Hematopoietic multipotent progenitor cell treated with erythropoietin and hydrocortisone succinate and interleukin-3 and kit ligand, for 15 days (in vitro differentiated cells): ENCODE data around the gene RAB23.

Experiments
- DNase-seq: peaks from one replicate; pipeline ENCODE4 v3.0.0-alpha.2; 2015; ENCODE audit warnings: low spot score

The RAB23 gene

DNA sequence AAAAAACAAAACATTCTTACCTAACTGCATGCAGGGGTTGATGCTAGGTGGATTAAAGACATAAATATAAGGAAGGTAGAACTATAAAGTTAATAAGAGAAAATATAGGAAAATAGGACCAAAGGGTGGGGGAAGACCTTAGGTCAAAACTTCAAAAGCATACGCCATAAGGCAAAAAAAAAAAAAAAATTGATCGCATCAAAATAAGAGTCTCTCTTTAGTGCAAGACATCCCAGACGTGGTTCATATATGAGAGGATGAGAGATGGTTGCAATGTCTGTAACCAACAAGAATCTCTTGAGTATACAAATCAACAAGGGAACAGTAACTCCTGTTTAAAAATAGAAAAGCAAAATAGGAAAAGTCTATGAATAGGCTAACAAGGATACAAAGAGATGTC lies 41.5 kb downstream of the RAB23 start:
- no peak for DNase-seq

- DNase-seq, result no peak
These were observed 44.4 kb downstream of the RAB23 start for GRCh38 chr6:57177545-57178265.

DNA sequence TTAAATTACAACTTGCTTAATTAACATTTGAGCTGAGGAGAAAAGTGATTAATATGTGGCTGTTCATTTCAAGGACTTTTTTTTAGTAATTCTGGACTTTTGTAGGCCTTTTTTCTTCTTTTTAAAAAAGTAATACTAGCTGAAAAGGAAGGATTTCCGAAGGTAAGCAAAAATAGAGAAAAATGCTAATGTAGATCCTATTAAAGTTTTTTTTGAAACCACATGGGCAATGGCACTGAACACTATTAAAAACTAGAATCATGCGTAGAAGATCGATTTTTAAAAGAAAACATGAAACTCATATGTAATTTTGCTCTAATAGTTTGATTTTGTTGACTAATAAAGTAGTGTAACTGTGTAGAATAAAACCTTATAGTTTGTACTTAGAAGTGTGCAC lies 47.6 kb downstream of the RAB23 start:
- no peak for DNase-seq

GRCh38 chr6:57173886-57174510 lies 48.1 kb downstream of the RAB23 start:
- DNase-seq, result peak; percentile 24

GRCh38 chr6:57173056-57173885 lies 48.8 kb downstream of the RAB23 start:
- DNase-seq, result peak; percentile 19

- DNase-seq, result peak; percentile 68
These were observed 49.7 kb downstream of the RAB23 start, which contains the start of gene BAG2 for GRCh38 chr6:57172136-57173055. BAG2 (plus strand) TSS chr6:57172326; CDS start chr6:57172698, 372 bp downstream.

- no peak for DNase-seq
These were observed 57.0 kb downstream of the RAB23 start for GRCh38 chr6:57165080-57165479.

DNA sequence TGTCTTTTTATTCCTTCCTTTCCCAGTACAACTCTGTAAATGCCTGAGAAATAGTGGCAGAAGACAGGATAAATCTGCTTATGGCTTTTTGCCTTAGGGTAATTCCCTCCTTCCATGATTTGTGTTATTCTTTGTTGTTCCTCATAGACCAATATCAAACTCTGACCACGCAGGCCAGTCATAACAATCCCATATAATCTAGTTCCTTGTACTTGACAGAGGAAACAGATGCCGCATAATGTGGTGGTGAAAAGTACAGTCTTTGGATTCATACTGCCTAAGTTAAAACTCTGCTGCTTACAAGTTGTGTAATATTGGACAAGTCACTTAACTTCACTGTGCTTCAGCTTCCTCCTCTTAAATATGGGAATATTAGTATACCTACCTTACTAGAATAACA lies 58.2 kb downstream of the RAB23 start:
- DNase-seq, result no peak

- DNase-seq, result no peak
These were observed 59.6 kb downstream of the RAB23 start for GRCh38 chr6:57162516-57162915.

- DNase-seq, result no peak
These were observed 60.1 kb downstream of the RAB23 start for GRCh38 chr6:57162028-57162427.

DNA sequence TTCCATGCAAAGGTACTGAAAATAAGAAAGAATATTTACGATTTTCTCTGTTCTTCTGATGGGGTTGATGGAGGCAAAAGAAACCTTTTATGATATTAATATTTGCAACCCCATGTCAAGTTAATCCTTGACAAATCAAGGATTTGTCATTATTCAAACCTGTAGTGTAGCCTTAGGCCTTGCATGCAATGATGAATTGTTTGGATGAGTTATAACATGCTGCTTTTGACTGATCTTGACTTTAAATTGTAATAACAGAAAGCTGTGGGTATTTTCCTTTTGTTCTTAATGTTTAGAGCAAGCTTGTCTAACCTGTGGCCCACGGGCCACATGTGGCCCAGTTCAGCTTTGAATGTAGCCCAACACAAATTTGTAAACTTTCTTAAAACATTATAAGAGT lies 63.0 kb downstream of the RAB23 start:
- no peak for DNase-seq

GRCh38 chr6:57158658-57159057 lies 63.4 kb downstream of the RAB23 start:
- no peak for DNase-seq

DNA sequence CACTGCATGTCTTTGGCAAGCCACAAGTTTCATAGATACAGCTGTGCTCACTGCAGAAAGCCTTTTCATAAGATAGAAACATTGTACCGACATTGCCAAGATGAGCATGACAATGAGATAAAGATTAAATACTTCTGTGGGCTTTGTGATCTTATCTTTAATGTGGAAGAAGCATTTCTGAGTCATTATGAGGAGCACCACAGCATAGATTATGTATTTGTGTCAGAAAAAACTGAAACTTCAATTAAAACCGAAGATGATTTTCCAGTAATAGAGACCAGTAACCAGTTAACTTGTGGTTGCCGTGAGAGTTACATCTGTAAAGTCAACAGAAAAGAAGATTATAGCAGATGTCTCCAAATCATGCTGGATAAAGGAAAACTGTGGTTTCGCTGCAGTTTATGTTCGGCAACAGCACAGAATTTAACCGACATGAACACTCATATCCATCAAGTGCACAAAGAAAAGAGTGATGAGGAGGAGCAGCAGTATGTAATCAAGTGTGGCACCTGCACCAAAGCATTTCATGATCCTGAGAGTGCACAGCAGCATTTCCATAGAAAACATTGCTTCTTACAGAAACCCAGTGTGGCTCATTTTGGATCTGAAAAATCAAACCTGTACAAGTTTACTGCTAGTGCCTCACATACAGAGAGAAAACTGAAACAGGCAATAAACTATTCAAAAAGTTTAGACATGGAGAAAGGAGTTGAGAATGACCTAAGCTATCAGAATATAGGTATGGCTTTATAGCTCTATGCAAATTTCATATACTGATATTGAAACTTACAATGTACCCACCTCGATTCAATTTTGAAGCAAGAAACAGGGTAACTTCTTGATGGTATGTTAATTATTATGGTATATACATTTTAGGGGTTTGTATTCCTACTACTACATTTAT lies 73.9 kb downstream of the RAB23 start:
- DNase-seq, result no peak

DNA sequence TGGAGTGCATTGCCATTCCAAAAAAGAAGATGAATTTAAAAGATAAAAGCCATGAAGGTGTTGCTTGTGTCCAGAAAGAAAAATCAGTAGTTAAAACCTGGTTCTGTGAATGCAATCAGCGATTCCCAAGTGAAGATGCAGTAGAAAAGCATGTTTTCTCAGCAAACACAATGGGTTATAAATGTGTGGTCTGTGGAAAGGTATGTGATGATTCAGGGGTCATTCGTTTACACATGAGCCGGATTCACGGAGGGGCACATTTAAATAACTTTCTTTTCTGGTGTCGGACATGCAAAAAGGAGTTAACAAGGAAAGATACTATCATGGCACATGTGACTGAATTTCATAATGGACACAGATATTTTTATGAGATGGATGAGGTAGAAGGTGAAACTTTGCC lies 74.7 kb downstream of the RAB23 start:
- DNase-seq, result no peak

- DNase-seq, result no peak
These were observed 78.4 kb downstream of the RAB23 start for GRCh38 chr6:57143690-57144089.

- no peak for DNase-seq
These were observed 80.0 kb downstream of the RAB23 start for GRCh38 chr6:57142178-57142525.

- no peak for DNase-seq
These were observed 80.5 kb downstream of the RAB23 start for GRCh38 chr6:57141451-57142177.

- DNase-seq, result no peak
These were observed 84.1 kb downstream of the RAB23 start for GRCh38 chr6:57138026-57138425.

GRCh38 chr6:57137350-57137749 lies 84.8 kb downstream of the RAB23 start:
- DNase-seq, result no peak
